DND-41 (cell line): ENCODE results near the gene ARHGAP28.

Source experiments
- EZH2 ChIP-seq: IDR thresholded peaks from 3 replicates; pipeline ENCODE4 v1.6.1; 2012; ENCODE audit warnings: borderline replicate concordance, low read depth, mild to moderate bottlenecking, moderate library complexity, low read length, inconsistent platforms; ENCODE audit not compliant: severe bottlenecking
- TF ChIP-seq, protein P1 (sequence below): IDR thresholded peaks from 2 replicates; pipeline ENCODE4 v1.5.1; 2012; ENCODE audit warnings: borderline replicate concordance, low read length, moderate library complexity, mild to moderate bottlenecking; ENCODE audit not compliant: poor library complexity, severe bottlenecking; ENCODE audit errors: extremely low read depth

DNA sequence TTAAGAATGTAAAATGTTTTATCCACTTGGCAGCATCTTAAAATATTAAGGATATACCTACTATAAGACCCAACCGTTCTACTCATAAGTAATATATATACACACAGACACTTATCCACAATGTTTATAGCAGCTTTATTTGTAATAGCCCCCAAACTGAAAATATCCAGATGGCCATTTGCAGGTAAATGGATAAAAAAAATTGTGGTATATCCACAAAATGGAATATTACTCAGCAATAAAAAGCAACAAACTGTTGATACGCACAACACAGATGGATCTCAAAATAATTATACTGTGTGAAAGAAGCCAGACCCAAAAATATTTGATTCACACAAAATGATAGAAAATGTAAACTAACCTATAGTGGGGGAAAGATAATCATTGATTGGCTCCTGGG, 122.0 kb downstream of the ARHGAP28 start:
- TF ChIP-seq, protein P1, sequence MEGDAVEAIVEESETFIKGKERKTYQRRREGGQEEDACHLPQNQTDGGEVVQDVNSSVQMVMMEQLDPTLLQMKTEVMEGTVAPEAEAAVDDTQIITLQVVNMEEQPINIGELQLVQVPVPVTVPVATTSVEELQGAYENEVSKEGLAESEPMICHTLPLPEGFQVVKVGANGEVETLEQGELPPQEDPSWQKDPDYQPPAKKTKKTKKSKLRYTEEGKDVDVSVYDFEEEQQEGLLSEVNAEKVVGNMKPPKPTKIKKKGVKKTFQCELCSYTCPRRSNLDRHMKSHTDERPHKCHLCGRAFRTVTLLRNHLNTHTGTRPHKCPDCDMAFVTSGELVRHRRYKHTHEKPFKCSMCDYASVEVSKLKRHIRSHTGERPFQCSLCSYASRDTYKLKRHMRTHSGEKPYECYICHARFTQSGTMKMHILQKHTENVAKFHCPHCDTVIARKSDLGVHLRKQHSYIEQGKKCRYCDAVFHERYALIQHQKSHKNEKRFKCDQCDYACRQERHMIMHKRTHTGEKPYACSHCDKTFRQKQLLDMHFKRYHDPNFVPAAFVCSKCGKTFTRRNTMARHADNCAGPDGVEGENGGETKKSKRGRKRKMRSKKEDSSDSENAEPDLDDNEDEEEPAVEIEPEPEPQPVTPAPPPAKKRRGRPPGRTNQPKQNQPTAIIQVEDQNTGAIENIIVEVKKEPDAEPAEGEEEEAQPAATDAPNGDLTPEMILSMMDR, result no peak
- no peak for TF ChIP-seq EZH2
